Fibroblast of mammary gland (primary cell): ENCODE results near the gene TAOK1.

Experiments used
- DNase-seq: peaks from one replicate; pipeline ENCODE4 v3.0.0-alpha.2; 2010; ENCODE audit warnings: low read depth
- H3K4me3 ChIP-seq: 2 replicates; pipeline ENCODE4 v1.5.1; 2011; ENCODE audit warnings: low read depth, mild to moderate bottlenecking, low read length, moderate library complexity; ENCODE audit not compliant: control insufficient read depth
- CTCF ChIP-seq: conservative IDR thresholded peaks from 2 replicates; pipeline ENCODE4 v1.5.1; 2011; ENCODE audit warnings: low read depth, low read length, inconsistent platforms; ENCODE audit not compliant: control insufficient read depth, insufficient read depth

The TAOK1 gene

DNA sequence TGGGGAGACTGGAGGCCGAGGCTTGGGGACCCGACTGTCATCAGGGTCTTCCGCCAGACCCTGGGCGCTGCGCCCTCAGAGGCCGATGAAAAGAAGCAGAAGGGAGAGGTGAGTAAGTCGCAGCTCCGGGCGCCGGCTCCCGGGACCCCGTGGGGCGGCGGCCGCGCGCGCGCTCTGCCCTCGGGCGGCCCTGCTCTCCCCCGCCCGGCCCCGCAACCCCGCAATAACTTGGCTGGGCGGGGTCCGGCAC lies 177.1 kb downstream of the TAOK1 start:
- DNase-seq: no peak
- no peak for TF ChIP-seq CTCF
- peak overlapping the region; percentile 68 for H3K4me3 ChIP-seq

- H3K4me3 ChIP-seq: peak overlapping the region; percentile 68
- no peak for DNase-seq
- TF ChIP-seq CTCF: peak; percentile 25
Observed at GRCh38 chr17:29567554-29568330, 177.6 kb downstream of the TAOK1 start.

DNA sequence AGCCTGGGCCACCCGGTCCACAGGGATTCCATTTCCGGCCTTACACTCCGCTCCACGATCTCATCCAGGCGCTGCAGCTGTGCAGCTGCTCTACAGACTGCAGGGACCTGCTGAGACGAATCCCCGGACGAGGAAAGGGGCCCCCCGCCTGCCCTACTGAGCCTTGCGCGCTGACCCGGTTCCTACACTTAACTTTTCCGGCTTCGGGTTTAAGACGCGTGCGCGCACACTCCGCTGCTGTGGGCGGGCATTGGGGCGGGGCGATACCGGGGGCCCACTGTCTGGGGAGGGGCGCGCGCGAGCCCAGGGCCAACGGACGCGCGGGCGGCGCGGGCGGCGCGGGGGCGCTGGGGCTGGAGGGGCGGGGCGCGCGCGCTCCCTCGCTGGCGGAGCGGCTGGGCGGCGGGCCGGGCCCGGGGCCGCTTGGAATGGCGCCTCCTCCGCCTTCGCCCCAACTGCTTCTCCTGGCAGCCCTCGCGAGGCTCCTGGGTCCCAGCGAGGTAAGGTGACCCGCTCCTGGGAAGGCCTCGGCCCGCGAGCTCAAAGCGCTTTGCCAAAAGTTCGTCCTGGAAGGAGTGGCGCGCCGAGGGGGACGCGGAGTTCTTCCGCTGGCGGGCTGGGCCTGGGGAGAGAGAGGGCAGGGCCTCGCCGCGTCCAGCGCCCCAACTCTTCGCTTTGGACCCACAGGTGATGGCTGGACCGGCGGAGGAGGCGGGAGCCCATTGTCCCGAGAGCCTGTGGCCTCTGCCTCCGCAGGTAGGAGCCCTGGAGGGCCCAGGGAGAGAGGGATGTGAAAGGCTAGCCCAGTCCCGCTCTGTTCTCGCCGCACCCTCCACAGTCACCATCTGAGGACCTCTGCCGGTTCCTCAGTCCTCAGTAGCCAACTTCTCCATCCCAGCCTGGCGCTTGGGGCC lies 178.4 kb downstream of the TAOK1 start, which contains the start of gene TP53I13:
Gene TP53I13 (plus strand): TSS at position 371 of the 914 bp plus-strand sequence. CDS start 58 bp downstream, at position 429.
- TF ChIP-seq CTCF: no peak
- H3K4me3 ChIP-seq: peak within 1 kb of the TSS; percentile 68
- DNase-seq: peak; percentile 61

DNA sequence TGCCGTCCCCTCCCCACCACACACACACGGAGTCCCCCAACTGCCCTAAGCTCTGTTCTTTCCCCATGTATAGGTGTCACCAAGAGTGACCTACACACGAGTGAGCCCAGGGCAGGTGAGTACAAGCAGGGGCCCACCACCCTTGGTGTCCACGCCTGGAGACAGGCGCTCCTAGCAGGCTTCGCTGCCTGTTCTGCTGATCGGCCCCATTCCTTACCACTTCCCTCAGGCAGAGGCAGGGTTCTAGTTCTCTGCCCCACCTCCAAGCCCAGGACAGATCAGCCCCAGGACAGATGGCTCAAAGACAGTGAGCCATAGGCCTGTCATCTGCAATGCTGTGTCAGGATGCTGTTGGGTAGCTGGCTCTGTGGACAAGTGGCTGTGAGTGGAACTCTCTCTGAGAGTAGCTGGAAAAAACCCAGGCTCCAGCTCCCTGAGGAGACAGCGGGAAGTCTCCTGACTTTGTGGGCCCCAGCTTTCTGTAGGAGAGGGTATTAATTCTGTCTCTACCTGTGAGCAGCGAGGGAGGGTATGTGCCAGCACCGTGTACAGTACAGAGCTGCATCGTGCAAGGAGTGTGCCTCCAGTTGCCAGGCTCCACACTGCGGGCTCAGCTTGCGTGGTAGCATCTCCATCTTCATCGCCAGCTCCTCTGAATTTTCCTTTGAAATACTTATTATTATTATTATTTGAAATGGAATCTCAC lies 179.2 kb downstream of the TAOK1 start:
- DNase-seq: no peak
- no peak for TF ChIP-seq CTCF
- H3K4me3 ChIP-seq: peak overlapping the region; percentile 64

- H3K4me3 ChIP-seq: no peak overlapping the region
- no peak for DNase-seq
- no peak for TF ChIP-seq CTCF
Observed at GRCh38 chr17:29570521-29570920, 180.4 kb downstream of the TAOK1 start.

DNA sequence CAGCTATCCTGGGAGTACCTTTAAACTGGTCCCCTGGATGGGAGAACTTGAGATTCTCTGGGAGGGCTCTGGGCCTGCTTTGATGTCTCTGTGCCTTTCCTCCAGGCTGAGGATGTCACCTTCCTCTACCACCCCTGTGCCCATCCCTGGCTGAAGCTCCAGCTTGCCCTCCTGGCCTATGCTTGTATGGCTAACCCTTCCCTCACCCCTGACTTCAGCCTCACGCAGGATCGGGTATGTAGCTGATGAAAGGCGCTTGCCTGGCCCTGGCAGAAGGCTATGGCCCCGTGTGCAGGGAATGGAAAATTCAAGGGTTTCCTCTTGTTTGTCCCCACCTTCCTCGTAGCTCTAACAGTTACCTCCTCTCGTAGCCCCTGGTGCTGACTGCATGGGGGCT lies 181.3 kb downstream of the TAOK1 start:
- TF ChIP-seq CTCF: no peak
- DNase-seq: no peak
- no peak overlapping the region for H3K4me3 ChIP-seq
